IMR-90 (cell line): Measurements from ENCODE around the gene WSB1. TPM values are rescaled to one million over a fixed set of nuclear protein-coding genes. Genes with fewer than 3 reads are reported as not detected.

Experiments
- ATAC-seq: fragments of 200-7000 bp; cut with Tn5 transposase; 2 replicates; pipeline ENCODE4 v1.9.1; 2020; ENCODE audit warnings: low read depth, mild to moderate bottlenecking, moderate library complexity
- BruUV-seq: library from RNA; stranded (reverse); fragments of 400-500 nt; replicated peaks from 2 replicates; lab custom pipeline; 2021; lab: Mats Ljungman, UMichigan
- CTCF ChIA-PET: fragments of 300-600 bp; formaldehyde crosslinking; extraction: SDS; loops from one replicate; lab custom pipeline; 2021; ENCODE audit warnings: antibody characterized with exemption; lab: Yijun Ruan, JAX
- POLR2A ChIA-PET: fragments of 300-600 bp; sonication (Branson Sonifier 250); formaldehyde crosslinking; loops from one replicate; lab custom pipeline; 2022; ENCODE audit warnings: antibody characterized with exemption; ENCODE audit not compliant: unreplicated experiment; lab: Charles Lee
- DNase-seq: peaks from one replicate; pipeline ENCODE4 v3.0.0; 2013
- H2AFZ ChIP-seq: replicated peaks from 2 replicates; pipeline ENCODE3; 2013; ENCODE audit warnings: low read length, mild to moderate bottlenecking; ENCODE audit not compliant: poor library complexity
- H2AK5ac ChIP-seq: 2 replicates; pipeline ENCODE4 v1.6.1; 2013; ENCODE audit warnings: low read depth, low read length, inconsistent platforms
- H2AK9ac ChIP-seq: replicated peaks from 2 replicates; pipeline ENCODE3; 2013; ENCODE audit warnings: mild to moderate bottlenecking, low read depth, low read length, moderate library complexity; ENCODE audit not compliant: poor library complexity
- H2BK120ac ChIP-seq: 2 replicates; pipeline ENCODE4 v1.6.1; 2013; ENCODE audit warnings: low read depth, low read length, inconsistent platforms
- H2BK15ac ChIP-seq: 3 replicates; pipeline ENCODE4 v1.6.1; 2013; ENCODE audit warnings: low read depth, low read length, inconsistent platforms
- H2BK20ac ChIP-seq: 2 replicates; pipeline ENCODE4 v1.6.1; 2013; ENCODE audit warnings: low read depth, mild to moderate bottlenecking, inconsistent platforms, low read length, moderate library complexity
- H2BK5ac ChIP-seq: 2 replicates; pipeline ENCODE4 v1.6.1; 2013; ENCODE audit warnings: mild to moderate bottlenecking, low read depth, low read length, inconsistent platforms; ENCODE audit not compliant: poor library complexity, severe bottlenecking
- H3K14ac ChIP-seq: replicated peaks from 2 replicates; pipeline ENCODE4 v1.6.1; 2013; ENCODE audit warnings: low read depth, low read length, inconsistent platforms
- H3K18ac ChIP-seq: 2 replicates; pipeline ENCODE4 v1.6.1; 2013; ENCODE audit warnings: low read depth, low read length, control low read depth
- H3K23ac ChIP-seq: 2 replicates; pipeline ENCODE4 v1.6.1; 2013; ENCODE audit warnings: low read depth, low read length, inconsistent platforms
- H3K27ac ChIP-seq: 2 replicates; pipeline ENCODE4 v1.5.1; 2013; ENCODE audit warnings: mild to moderate bottlenecking, control low read depth, low read length; ENCODE audit not compliant: insufficient read depth
- H3K27me3 ChIP-seq: 2 replicates; pipeline ENCODE4 v1.6.1; 2013; ENCODE audit warnings: low read length; ENCODE audit not compliant: control insufficient read depth, insufficient read depth
- H3K36me3 ChIP-seq: 2 replicates; pipeline ENCODE4 v1.6.1; 2013; ENCODE audit warnings: low read length, mixed read lengths; ENCODE audit not compliant: control insufficient read depth, insufficient read depth
- H3K4ac ChIP-seq: 2 replicates; pipeline ENCODE4 v1.6.1; 2013; ENCODE audit warnings: low read depth, low read length, inconsistent platforms
- H3K4me1 ChIP-seq: 2 replicates; pipeline ENCODE4 v1.6.1; 2013; ENCODE audit warnings: low read length, mixed read lengths; ENCODE audit not compliant: control insufficient read depth, insufficient read depth
- H3K4me2 ChIP-seq: 2 replicates; pipeline ENCODE4 v1.6.1; 2013; ENCODE audit warnings: low read depth, mild to moderate bottlenecking, control low read depth, low read length, moderate library complexity
- H3K4me3 ChIP-seq: 2 replicates; pipeline ENCODE4 v1.5.1; 2013; ENCODE audit warnings: low read depth, mild to moderate bottlenecking, control low read depth, low read length, moderate library complexity; ENCODE audit not compliant: insufficient read depth
- H3K56ac ChIP-seq: 2 replicates; pipeline ENCODE4 v1.6.1; 2013; ENCODE audit warnings: low read length, inconsistent platforms; ENCODE audit not compliant: insufficient read depth; ENCODE audit errors: extremely low read depth
- H3K79me1 ChIP-seq, 2 experiments: 2 replicates each; pipeline ENCODE4 v1.6.1; 2013; ENCODE audit warnings: low read length in 2 of 2, inconsistent platforms in 1 of 2, low read depth in 1 of 2
- H3K9ac ChIP-seq: 2 replicates; pipeline ENCODE4 v1.6.1; 2013; ENCODE audit warnings: low read depth, low read length, control low read depth
- H3K9me1 ChIP-seq: 2 replicates; pipeline ENCODE4 v1.6.1; 2013; ENCODE audit warnings: low read length, inconsistent platforms; ENCODE audit not compliant: insufficient read depth
- H3K9me3 ChIP-seq: 2 replicates; pipeline ENCODE4 v1.6.1; 2013; ENCODE audit warnings: low read length; ENCODE audit not compliant: control insufficient read depth, insufficient read depth
- H4K20me1 ChIP-seq: 2 replicates; pipeline ENCODE4 v1.6.1; 2013; ENCODE audit warnings: low read length, inconsistent platforms; ENCODE audit not compliant: insufficient read depth
- H4K5ac ChIP-seq: 2 replicates; pipeline ENCODE4 v1.6.1; 2013; ENCODE audit warnings: mild to moderate bottlenecking, low read depth, low read length, control low read depth
- H4K8ac ChIP-seq, 2 experiments: 2 replicates each; pipeline ENCODE4 v1.6.1; 2013; ENCODE audit warnings: low read depth in 2 of 2, low read length in 2 of 2, control low read depth in 1 of 2, inconsistent platforms in 1 of 2
- H4K91ac ChIP-seq: 2 replicates; pipeline ENCODE4 v1.6.1; 2013; ENCODE audit warnings: low read depth, low read length, inconsistent platforms; ENCODE audit not compliant: insufficient read depth
- BHLHE40 ChIP-seq: fragments of 150-350 bp; IDR thresholded peaks from 2 replicates; pipeline ENCODE4 v1.6.1; 2016; ENCODE audit warnings: mild to moderate bottlenecking, low read depth, low read length
- CEBPB ChIP-seq: IDR thresholded peaks from 2 replicates; pipeline ENCODE4 v1.6.1; 2012; ENCODE audit warnings: low read depth, low read length, improper control_type of control experiment
- CTCF ChIP-seq: conservative IDR thresholded peaks from 2 replicates; pipeline ENCODE4 v1.5.1; 2012; ENCODE audit warnings: mild to moderate bottlenecking, low read depth, low read length, improper control_type of control experiment
- ELK1 ChIP-seq: fragments of 150-350 bp; IDR thresholded peaks from 2 replicates; pipeline ENCODE4 v1.6.1; 2016; ENCODE audit warnings: low read depth, mild to moderate bottlenecking, low read length, moderate library complexity, borderline replicate concordance
- MAFK ChIP-seq: IDR thresholded peaks from 2 replicates; pipeline ENCODE4 v1.6.1; 2012; ENCODE audit warnings: low read depth, low read length, improper control_type of control experiment
- POLR2A ChIP-seq: IDR thresholded peaks from 2 replicates; pipeline ENCODE4 v1.6.1; 2012; ENCODE audit warnings: mild to moderate bottlenecking, low read depth, low read length
- SMC3 ChIP-seq: fragments of 150-350 bp; IDR thresholded peaks from 2 replicates; pipeline ENCODE4 v1.6.1; 2016; ENCODE audit warnings: low read depth, mild to moderate bottlenecking, antibody characterized with exemption, low read length, moderate library complexity
- USF2 ChIP-seq: fragments of 150-350 bp; IDR thresholded peaks from 2 replicates; pipeline ENCODE4 v1.6.1; 2017; ENCODE audit warnings: mild to moderate bottlenecking, antibody characterized with exemption, low read length, low read depth
- WGBS, 2 experiments: methylation state at CpG; one replicate each; pipeline versions ENCODE4 v1.1.5 to v1.1.7; 2013; ENCODE audit warnings: missing lambda C conversion rate in 2 of 2; ENCODE audit not compliant: insufficient read length in 1 of 2; ENCODE audit errors: extremely low coverage in 2 of 2; 5-methylcytosine and 5-hydroxymethylcytosine counted together
- dilution Hi-C: fragments of 300-500 bp; cut with HindIII; formaldehyde crosslinking; loops from one replicate; pipeline ENCODE4 v1.14.3; 2018; ENCODE audit warnings: low sequenced_read_pairs; ENCODE audit not compliant: unreplicated experiment
- in situ Hi-C: fragments of 300-500 bp; cut with MboI; formaldehyde crosslinking; loops from 3 replicates; pipeline ENCODE4 v1.14.3; 2019; ENCODE audit warnings: low sequenced_read_pairs, inconsistent platforms, mixed read lengths
- intact Hi-C: fragments of 100-400 bp; cut with micrococcal nuclease; formaldehyde crosslinking; loops from 2 replicates; pipeline ENCODE4 v1.10.0; 2022
- polyA plus RNA-seq, 3 experiments: library from polyadenylated mRNA; depleted of rRNA; stranded (reverse); fragments of >200 nt; gene quantifications; 2 replicates each; pipeline ENCODE4 v1.2.3, GENCODE V29; 2012; ENCODE audit warnings: low replicate concordance in 1 of 3
- total RNA-seq: library from RNA; depleted of rRNA; stranded (reverse); fragments of >200 nt; gene quantifications from 2 replicates; pipeline ENCODE4 v1.2.3, GENCODE V29; 2012

WSB1 gene
- total and polyA plus RNA-seq, 2 of the 4 experiments (the other 2 are of a cell fraction): 140 to 266 TPM

- intact Hi-C loops (no loop called here), dilution Hi-C loops (no loop called here), in situ Hi-C loops (no loop called here)
- Histone ChIP-seq H2BK20ac (no peak overlapping the region), H3K27ac (no peak overlapping the region), H3K4me1 (peaks cover 6% of the 10 kb centered on the region), H4K5ac (no peak overlapping the region), H2AK5ac (no peak overlapping the region), H4K8ac (no peak overlapping the region), H3K27me3 (no peaks in the 10 kb centered on the region), H3K4me3 (no peak overlapping the region), H4K20me1 (peaks cover 5% of the 10 kb centered on the region; the same call in 1 of the 2 replicates), H2AFZ (no peak overlapping the region), H3K79me1 (peaks cover 16 to 42% of the 10 kb centered on the region in 2 experiments), H3K36me3 (peaks cover 43% of the 10 kb centered on the region), H3K4me2 (no peak overlapping the region), H2BK5ac (no peak overlapping the region), H3K9me3 (no peaks in the 10 kb centered on the region), H3K4ac (no peak overlapping the region), H3K23ac (no peak overlapping the region), H3K9me1 (peaks cover 2% of the 10 kb centered on the region; the same call in 1 of the 2 replicates), H3K9ac (no peak overlapping the region), H3K18ac (no peak overlapping the region), H3K56ac (no peak overlapping the region), H4K91ac (no peak overlapping the region), H2AK9ac (no peak overlapping the region), H3K14ac (no peak overlapping the region), H2BK15ac (no peak overlapping the region), H2BK120ac (no peak overlapping the region)
- POLR2A ChIA-PET: no interaction called here
- BruUV-seq: no TSS peak
- WGBS, 2 experiments: no CpG with 5 or more reads among the region's 1 CpG
- no peak for DNase-seq
- CTCF ChIA-PET: interaction anchor here (0.6 kb wide), 2 partner anchors 17 to 29 kb away, joined by 3 to 8 read pairs; no protein-coding TSS in a partner anchor
- TF ChIP-seq BHLHE40 (no peak), CTCF (no peak), USF2 (no peak), ELK1 (no peak), POLR2A (no peak), CEBPB (no peak), MAFK (no peak), SMC3 (no peak)
- no peak for ATAC-seq
These were observed 19.4 kb downstream of the WSB1 start for GRCh38 chr17:27313301-27313700.
